Spleen (tissue), 7 donors: ENCODE results near the gene ERGIC1.

Source experiments
- CTCF ChIP-seq, 11 experiments: fragments of 200-600 bp in 7 of 11; fragments of 450-650 bp in 4 of 11; sonication (generic) in 4 of 11; IDR thresholded peaks in 8 of 11; conservative IDR thresholded peaks in 3 of 11; 1 replicate in 7 of 11; 2 replicates in 4 of 11; pipeline versions ENCODE4 v1.4.0 to v1.8.0; 2016 to 2021; ENCODE audit warnings: antibody characterized with exemption in 11 of 11, inconsistent platforms in 4 of 11, mild to moderate bottlenecking in 1 of 11
- POLR2A ChIP-seq, 3 donors: fragments of 450-650 bp; IDR thresholded peaks; one replicate each; pipeline ENCODE4 v1.5.1; 2017; ENCODE audit warnings: antibody characterized with exemption in 3 of 3, mild to moderate bottlenecking in 1 of 3
- donor health status: DM: no; HTN: no; CAD: no; lungs with moderate emphysema.
- donor health status: DM: no; HTN: no; CAD: no.
- donor health status: DM: no; HTN: no; CAD: no.

GRCh38 chr5:172923539-172923938 lies 89.5 kb downstream of the ERGIC1 start:
- TF ChIP-seq CTCF (IDR thresholded peaks at IDR 0.05 in 8 of 11, conservative IDR thresholded peaks at IDR 0.05 in 3 of 11) (no peak), POLR2A (IDR thresholded peaks at IDR 0.05) (no peak)
